ENCODE data around the gene PGC. TPM values are rescaled to one million over a fixed set of nuclear protein-coding genes. Genes with fewer than 3 reads are reported as not detected.

Gene PGC
- total RNA-seq, 4 donors from 2014 or later = 0.62 TPM; not detected in 3

GRCh38 chr6:41784581-41785171 is 37.5 kb upstream of the PGC start:
- ATAC-seq = no peak
- Histone ChIP-seq H3K9me3 (no peaks in the 10 kb centered on the region), H3K27me3 (no peaks in the 10 kb centered on the region), H3K4me1 (peaks cover 0 to 69% (median 30%) of the 10 kb centered on the region in 3 donors), H3K4me3 (no peak overlapping the region), H3K27ac (no peak overlapping the region), H3K36me3 (peaks cover 0 to 16% of the 10 kb centered on the region in 2 donors)
- WGBS, 2 donors (ENCODE audit: low coverage in 1 of 2) = 83% methylated on average over 1 of the region's 5 CpGs; no CpG with 5 or more reads in 1 of the 2 donors
- TF ChIP-seq POLR2AphosphoS5 (IDR thresholded peaks at IDR 0.05) (no peak), POLR2A (IDR thresholded peaks at IDR 0.05) (no peak), CTCF (IDR thresholded peaks at IDR 0.05) (no peak), EP300 (IDR thresholded peaks at IDR 0.05) (no peak)

- no peaks in the 10 kb centered on the region for H3K9me3 ChIP-seq
- ATAC-seq = no peak
- H3K4me3 ChIP-seq = no peak overlapping the region
- no peak overlapping the region for H3K27ac ChIP-seq
- no peak for TF ChIP-seq POLR2A (IDR thresholded peaks at IDR 0.05)
- no peak for TF ChIP-seq EP300 (IDR thresholded peaks at IDR 0.05)
- TF ChIP-seq POLR2AphosphoS5 (IDR thresholded peaks at IDR 0.05) = no peak
- no peak for TF ChIP-seq CTCF (IDR thresholded peaks at IDR 0.05)
- 44 to 63% methylated on average over 2 to 3 of the region's 6 CpGs for WGBS, 2 donors (ENCODE audit: low coverage in 1 of 2)
- H3K4me1 ChIP-seq = peaks cover 0 to 70% (median 28%) of the 10 kb centered on the region in 3 donors
- H3K36me3 ChIP-seq = peaks cover 0 to 6% of the 10 kb centered on the region in 2 donors
- H3K27me3 ChIP-seq = no peaks in the 10 kb centered on the region
Measured at GRCh38 chr6:41783106-41783780, 36.0 kb upstream of the PGC start.

GRCh38 chr6:41781366-41781730 is 34.2 kb upstream of the PGC start:
- peaks cover 0 to 75% (median 28%) of the 10 kb centered on the region in 3 donors for H3K4me1 ChIP-seq
- H3K36me3 ChIP-seq = peaks cover 0 to 21% of the 10 kb centered on the region in 2 donors
- H3K4me3 ChIP-seq = peak overlapping the region; percentile 83 to 86
- no peak for ATAC-seq
- peak overlapping the region in 3 of 4 donors; percentile 83 to 90 (median 89) for H3K27ac ChIP-seq
- WGBS, 2 donors (ENCODE audit: low coverage in 1 of 2) = 26 to 57% methylated on average over 1 to 2 of the region's 3 CpGs
- H3K27me3 ChIP-seq = no peaks in the 10 kb centered on the region
- no peaks in the 10 kb centered on the region for H3K9me3 ChIP-seq
- TF ChIP-seq EP300 (IDR thresholded peaks at IDR 0.05) = no peak
- no peak for TF ChIP-seq CTCF (IDR thresholded peaks at IDR 0.05)
- TF ChIP-seq POLR2A (IDR thresholded peaks at IDR 0.05) = no peak
- TF ChIP-seq POLR2AphosphoS5 (IDR thresholded peaks at IDR 0.05) = no peak

GRCh38 chr6:41780551-41781365 is 33.6 kb upstream of the PGC start, which contains the start of gene PRICKLE4:
Gene PRICKLE4, plus strand, starts transcription at chr6:41780782. Its CDS starts 2,692 bp downstream, at chr6:41783474.
- TF ChIP-seq EP300 (IDR thresholded peaks at IDR 0.05) (no peak), POLR2A (IDR thresholded peaks at IDR 0.05) (no peak), CTCF (IDR thresholded peaks at IDR 0.05) (no peak), POLR2AphosphoS5 (IDR thresholded peaks at IDR 0.05) (no peak)
- WGBS, 2 donors (ENCODE audit: low coverage in 1 of 2) = no CpG with 5 or more reads among the region's 36 CpGs
- peak; percentile 5 for ATAC-seq
- H3K27me3 ChIP-seq = no peaks in the 10 kb centered on the region
- H3K9me3 ChIP-seq = no peaks in the 10 kb centered on the region
- H3K4me3 ChIP-seq = peak within 1 kb of the TSS; percentile 83 to 86
- peaks cover 0 to 69% (median 23%) of the 10 kb centered on the region in 3 donors for H3K4me1 ChIP-seq
- peaks cover 0 to 27% of the 10 kb centered on the region in 2 donors for H3K36me3 ChIP-seq
- peak within 1 kb of the TSS; percentile 62 to 90 (median 86) for H3K27ac ChIP-seq
